DMS53 treated with DMSO at 0.1 percent for 48 hours (cell line): Measurements from ENCODE around the gene MAP3K5.
"Not testable (repeated sequence)": the region's sequence is repeated elsewhere in the genome, so short reads cannot be mapped to it uniquely, and the experiment has no call there.

ENCODE experiments used
- DNase-seq: peaks from one replicate; lab custom pipeline; 2025; ENCODE audit not compliant: unreplicated experiment; lab: John Stamatoyannopoulos, UW

Gene MAP3K5

GRCh38 chr6:136586295-136586694 lies 206.0 kb downstream of the MAP3K5 start:
- DNase-seq: no peak

DNA sequence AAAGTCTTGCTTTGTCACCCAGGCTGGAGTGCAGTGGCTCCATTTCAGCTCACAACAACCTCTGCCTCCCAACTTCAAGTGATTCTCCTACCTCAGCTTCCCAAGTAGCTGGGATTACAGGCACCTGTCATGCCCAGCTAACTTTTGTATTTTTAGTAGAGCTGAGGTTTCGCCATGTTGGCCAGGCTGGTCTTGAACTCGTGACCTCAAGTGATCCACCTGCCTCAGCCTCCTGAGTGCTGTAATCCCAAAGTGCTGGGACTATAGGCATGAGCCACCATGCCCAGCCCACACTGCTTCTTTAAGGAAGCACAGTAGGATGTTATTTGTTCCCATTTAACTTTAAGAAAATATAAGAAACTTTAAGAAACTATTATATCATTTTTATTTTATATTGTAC lies 206.8 kb downstream of the MAP3K5 start:
- DNase-seq: not testable (repeated sequence)

- not testable (repeated sequence) for DNase-seq
Measured at GRCh38 chr6:136584290-136584689, 208.0 kb downstream of the MAP3K5 start.

GRCh38 chr6:136582711-136583471 lies 209.4 kb downstream of the MAP3K5 start:
- peak; percentile 27 for DNase-seq

GRCh38 chr6:136579800-136580199 lies 212.5 kb downstream of the MAP3K5 start:
- DNase-seq: no peak

DNA sequence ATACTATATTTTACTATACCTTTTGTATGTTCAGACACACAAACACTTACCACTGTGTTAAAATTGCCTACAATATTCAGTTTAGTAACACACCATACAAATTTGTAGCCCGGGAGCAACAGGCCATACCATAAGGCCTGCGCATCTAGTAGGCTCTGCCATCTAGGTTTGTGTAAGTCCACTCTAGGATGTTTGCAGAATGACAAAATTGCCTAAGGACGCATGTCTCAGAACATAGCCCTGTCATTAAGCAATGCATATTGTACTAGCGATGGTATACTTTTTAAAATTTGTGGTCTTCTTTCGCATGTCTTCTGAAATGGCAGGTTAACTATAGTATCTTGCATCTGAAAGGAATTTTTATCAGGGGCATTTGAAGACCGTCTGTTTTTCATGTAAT lies 215.5 kb downstream of the MAP3K5 start:
- no peak for DNase-seq

DNA sequence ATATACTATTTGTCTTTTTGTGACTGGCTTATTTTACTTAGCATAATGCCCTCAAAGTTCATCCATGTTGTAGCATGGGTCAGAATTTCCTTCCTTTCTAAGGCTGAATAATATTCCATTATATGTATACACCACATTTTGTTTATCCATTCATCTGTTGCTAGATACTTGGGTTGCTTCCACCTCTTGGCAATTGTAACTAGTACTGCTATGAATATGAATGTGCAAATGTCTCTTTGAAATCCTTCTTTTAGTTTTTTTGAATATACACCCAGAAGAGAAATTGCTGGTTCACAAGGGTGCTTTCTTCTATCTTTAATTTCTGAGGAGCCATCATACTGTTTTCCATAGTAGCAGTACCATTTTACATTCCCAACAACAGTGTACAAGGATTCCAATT lies 220.8 kb downstream of the MAP3K5 start:
- DNase-seq: no peak

- no peak for DNase-seq
Measured at GRCh38 chr6:136571065-136571464, 221.2 kb downstream of the MAP3K5 start.

GRCh38 chr6:136568129-136568528 lies 224.1 kb downstream of the MAP3K5 start:
- no peak for DNase-seq

GRCh38 chr6:136567688-136568087 lies 224.6 kb downstream of the MAP3K5 start:
- no peak for DNase-seq

- no peak for DNase-seq
Measured at GRCh38 chr6:136566851-136567250, 225.4 kb downstream of the MAP3K5 start.

DNA sequence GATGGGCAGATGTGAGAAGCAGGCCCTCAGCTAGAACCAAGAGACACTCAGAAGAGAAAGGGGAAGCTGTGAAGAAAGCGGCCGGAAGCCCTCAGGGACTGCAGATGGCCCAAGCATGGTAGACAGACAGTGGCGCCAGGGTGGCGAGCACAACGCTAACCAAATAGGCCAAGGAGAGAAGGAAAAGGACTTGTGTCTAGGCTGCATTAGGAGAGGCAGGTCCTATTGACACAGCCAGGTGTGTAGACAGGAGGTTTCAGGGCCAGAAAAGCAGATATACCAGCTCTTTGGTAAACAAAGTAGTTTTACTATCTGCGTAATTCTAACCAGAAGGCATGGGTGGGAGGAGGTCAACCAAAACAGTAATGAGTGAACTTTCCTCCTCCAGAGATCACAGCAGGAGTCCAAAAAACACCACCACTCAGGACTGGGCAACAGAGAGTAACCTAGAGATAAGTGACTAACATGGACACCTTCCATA lies 226.2 kb downstream of the MAP3K5 start:
- DNase-seq: peak; percentile 82

- DNase-seq: no peak
Measured at GRCh38 chr6:136564180-136564579, 228.1 kb downstream of the MAP3K5 start.

DNA sequence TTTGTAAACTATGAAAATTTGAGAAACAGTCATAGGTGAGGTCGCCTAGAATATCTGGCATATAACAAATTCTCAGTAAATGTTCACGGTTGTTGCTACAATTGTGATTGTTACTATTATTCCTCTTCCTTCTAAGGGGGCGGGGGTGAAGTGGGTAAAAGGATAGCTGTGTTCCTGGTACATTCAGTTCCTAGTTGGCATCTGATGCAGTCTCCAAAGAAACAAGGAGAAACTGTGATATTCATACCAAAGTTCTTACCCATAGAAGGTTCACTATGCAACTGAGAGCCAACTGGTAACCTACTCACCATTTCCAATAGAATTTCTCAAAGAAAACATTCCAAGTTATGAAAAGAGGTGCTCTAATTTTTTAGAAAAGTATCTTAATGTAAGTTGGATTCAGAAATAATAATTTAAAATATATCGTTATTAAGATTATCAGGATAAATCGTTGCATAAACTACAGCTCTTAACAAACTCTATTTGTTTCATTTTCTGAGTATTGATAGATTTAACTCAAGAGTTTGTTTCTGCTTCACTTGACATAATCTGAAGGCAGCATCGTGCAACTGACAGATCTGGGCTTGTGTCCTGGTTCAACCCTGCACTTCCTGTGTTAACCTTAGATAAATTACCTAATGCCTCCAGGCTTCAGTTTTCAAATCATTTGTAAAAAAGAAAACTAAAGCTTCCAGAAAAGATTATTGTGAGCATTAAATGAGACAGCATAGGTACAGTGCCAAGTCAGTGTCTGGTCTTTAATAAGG lies 228.7 kb downstream of the MAP3K5 start:
- DNase-seq: no peak

- DNase-seq: no peak
Measured at GRCh38 chr6:136562211-136562610, 230.1 kb downstream of the MAP3K5 start.

- DNase-seq: no peak
Measured at GRCh38 chr6:136553166-136553787, 239.0 kb downstream of the MAP3K5 start.

GRCh38 chr6:136552054-136552453 lies 240.2 kb downstream of the MAP3K5 start:
- no peak for DNase-seq

DNA sequence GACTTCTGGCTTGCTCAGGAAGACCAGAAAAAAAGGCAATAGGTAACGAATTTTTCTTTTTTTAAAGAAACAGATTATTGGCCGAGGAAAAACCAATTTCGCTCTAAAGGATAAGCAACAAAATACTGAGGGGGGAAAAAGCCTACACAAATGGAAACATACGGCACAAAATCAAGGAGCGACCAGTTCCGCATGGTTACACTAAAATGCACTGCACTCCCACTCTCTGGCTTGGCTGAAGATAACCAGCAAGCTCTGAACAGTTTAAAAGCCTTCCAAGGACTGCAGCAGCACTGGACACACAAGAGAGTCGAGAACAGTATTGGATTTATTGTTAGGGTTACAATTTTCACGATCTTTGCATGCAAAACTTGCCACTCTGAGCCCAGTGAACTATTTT lies 241.2 kb downstream of the MAP3K5 start:
- no peak for DNase-seq

GRCh38 chr6:136550330-136551071 lies 241.8 kb downstream of the MAP3K5 start, which contains the start of gene MAP7:
Gene MAP7 (minus strand): TSS chr6:136550422. CDS start chr6:136550408, 14 bp downstream.
- peak; percentile 64 for DNase-seq

GRCh38 chr6:136550045-136550329 lies 242.3 kb downstream of the MAP3K5 start:
- DNase-seq: no peak
